HG03565 (cell line): ENCODE results near the gene FOXD4.
"Not testable (repeated sequence)": the region's sequence is repeated elsewhere in the genome, so short reads cannot be mapped to it uniquely, and the experiment has no call there.

Experiments used
- ATAC-seq: cut with Tn5 transposase; IDR thresholded peaks from one replicate; pipeline ENCODE4 v1.9.1; 2021; ENCODE audit warnings: mild to moderate bottlenecking, moderate library complexity; ENCODE audit not compliant: unreplicated experiment

The FOXD4 gene

DNA sequence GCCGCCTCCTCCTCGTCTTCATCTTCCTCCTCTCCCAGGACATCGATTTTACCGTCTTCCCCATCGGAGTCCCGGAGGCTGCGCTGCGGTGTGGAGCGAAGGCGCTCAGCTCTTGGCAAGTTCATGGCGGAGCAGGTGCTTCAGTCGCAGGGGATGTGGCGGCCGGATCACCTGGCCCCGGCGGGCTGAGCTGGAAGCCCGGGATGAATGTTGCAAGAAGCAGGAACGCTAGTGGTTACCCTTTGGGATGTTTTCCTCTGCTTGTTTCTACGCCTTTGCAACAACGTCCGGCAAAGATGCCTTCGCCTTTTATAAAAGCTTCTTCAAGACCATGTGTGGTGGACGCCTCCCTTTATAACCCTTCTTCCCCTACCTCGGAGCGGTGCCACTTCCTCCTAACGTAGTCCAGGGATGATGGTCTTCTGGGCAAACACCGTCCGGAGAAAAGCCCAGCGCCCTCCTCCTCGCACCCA, at the start of gene FOXD4:
Gene FOXD4, minus strand, starts transcription at position 423 of the 473 bp plus-strand sequence. Its CDS starts 298 bp downstream, at position 125.
- not testable (repeated sequence) for ATAC-seq

DNA sequence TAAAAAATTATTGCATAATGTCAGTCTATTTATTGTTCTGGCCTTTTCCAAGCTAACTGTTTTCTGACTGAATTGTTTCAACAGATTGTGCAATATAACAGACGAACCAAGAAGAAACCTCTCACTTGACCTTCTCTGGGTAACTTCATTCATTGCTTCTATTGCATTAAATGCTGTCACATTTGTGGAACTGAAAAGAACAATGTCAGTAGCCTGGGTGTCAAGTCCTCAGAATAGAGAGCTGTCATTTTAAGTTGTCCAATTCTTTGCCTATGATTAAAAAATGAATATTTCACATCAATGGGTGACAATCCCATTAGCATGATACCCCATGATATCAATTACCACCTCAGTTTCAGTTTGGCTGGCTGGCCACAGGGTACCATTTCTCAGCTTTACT, 41.7 kb upstream of the FOXD4 start:
- not testable (repeated sequence) for ATAC-seq

DNA sequence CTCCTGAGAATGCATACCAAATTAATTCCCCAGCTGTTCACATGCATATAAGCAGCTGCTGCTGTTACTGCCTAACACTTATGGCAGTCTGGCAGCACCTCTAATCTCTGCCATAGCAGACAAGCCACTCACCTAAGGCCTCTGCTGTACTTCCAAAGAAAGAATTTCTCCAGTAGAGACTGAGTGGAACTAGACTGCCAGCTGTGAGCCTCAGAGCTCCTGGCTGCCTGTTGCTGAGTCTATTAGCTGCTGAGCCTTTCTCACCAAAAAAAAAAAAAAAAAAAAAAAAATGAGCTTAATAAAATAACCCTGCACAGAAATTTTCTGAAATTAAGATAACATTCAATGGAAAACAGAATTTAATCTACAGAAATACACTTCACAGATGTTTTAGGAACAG, 33.0 kb upstream of the FOXD4 start:
- not testable (repeated sequence) for ATAC-seq

DNA sequence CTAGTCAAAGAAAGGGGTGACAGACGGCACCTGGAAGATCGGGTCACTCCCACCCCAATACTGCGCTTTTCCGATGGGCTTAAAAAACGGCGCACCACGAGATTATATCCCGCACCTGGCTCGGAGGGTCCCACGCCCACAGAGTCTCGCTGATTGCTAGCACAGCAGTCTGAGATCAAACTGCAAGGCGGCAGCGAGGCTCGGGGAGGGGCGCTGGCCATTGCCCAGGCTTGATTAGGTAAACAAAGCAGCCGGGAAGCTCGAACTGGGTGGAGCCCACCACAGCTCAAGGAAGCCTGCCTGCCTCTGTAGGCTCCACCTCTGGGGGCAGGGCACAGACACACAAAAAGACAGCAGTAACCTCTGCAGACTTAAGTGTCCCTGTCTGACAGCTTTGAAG, 21.7 kb upstream of the FOXD4 start:
- ATAC-seq, result not testable (repeated sequence)

DNA sequence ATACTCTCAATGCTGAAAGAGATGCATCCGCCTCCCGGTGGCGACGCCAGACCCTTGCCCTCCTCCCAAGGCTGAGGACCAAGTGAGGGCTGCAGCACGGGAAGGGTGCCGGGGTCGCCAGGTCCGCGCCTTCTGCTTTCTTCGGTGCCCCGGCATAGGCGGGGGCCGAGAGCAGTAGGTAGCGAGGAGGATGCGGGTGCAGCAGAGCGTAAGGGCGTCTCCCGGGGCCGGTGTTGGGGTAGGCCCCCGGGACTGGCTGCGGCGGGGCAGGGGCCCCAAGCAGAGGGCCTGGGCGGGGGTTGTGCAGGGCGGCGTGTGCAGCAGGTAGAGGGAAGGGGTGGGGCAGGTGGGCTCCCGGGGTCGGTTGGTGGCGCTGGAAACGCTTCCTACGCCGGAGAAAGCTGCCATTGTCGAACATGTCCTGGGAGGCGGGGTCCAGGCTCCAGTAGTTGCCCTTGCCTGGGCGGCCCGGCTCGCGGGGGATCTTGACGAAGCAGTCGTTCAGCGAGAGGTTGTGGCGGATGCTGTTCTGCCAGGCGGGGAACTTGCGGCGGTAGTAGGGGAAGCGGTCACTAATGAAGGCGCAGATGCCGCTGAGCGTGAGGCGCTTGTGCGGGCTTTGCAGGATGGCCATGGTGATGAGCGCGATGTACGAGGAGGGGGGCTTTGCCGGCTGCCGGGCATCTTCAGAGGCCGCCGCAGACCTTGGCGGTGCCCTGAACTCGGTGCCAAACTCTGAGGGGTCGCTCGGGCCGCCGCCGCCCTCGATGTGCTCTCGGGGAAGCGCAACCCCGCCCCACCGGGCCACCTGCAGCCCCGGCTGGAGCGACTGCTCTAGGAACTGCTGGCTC, 848 bp downstream of the FOXD4 start:
- not testable (repeated sequence) for ATAC-seq

DNA sequence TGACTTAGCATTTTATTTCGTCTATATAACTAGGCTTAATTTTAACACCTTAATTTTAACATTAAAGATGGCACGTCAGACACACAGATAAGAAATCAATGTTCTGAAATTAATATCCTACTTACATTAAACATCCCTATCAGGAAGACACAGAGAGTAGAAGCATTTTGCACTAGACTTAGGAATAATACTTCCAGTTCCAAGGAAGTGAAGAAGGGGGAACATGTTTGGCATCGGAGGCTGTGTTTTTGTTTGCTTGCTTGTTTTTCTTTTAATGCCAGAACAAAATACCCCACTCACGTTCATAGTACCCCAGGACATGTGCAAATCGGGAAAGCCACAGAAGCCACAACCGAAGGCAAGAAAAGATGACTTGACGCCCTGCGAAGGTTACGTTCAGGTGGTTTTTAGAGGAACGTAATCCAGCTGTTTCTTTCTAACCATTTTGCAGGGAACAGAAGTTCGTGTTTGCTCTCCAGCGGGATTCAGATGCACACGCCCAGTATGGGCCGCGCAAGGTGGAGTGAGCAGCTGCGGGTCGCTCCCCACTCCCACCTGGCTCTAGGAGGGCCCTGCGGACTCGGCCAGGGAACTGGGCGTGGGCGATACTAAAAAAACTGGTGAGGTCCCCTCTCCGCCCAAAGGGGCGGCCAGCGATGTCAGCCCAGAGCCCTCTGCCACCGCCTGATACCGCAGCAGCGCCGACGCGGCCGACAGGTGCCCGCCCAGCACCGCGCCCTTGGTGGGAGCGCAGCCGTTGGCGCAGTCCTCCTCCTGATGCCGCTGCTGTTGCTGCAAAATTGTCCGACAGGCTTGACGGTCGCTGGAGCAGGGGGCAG, 1.8 kb downstream of the FOXD4 start:
- not testable (repeated sequence) for ATAC-seq

DNA sequence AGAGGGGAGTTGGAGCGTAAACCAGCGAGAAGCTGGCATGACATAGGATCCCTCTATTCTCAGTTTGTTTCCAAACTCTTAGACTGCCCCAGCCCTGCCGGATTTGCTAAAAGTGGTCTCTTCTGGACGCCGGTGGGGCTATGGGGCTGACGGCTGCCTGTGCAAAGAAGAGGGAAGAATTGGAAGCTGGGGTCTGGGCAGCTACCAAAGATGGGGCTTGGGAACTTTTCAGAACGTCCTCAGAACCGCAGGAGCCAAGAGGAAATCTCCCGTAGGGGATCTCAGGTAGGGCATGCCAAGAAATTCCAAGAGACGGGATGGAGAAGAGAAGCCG, 3.1 kb downstream of the FOXD4 start:
- not testable (repeated sequence) for ATAC-seq

DNA sequence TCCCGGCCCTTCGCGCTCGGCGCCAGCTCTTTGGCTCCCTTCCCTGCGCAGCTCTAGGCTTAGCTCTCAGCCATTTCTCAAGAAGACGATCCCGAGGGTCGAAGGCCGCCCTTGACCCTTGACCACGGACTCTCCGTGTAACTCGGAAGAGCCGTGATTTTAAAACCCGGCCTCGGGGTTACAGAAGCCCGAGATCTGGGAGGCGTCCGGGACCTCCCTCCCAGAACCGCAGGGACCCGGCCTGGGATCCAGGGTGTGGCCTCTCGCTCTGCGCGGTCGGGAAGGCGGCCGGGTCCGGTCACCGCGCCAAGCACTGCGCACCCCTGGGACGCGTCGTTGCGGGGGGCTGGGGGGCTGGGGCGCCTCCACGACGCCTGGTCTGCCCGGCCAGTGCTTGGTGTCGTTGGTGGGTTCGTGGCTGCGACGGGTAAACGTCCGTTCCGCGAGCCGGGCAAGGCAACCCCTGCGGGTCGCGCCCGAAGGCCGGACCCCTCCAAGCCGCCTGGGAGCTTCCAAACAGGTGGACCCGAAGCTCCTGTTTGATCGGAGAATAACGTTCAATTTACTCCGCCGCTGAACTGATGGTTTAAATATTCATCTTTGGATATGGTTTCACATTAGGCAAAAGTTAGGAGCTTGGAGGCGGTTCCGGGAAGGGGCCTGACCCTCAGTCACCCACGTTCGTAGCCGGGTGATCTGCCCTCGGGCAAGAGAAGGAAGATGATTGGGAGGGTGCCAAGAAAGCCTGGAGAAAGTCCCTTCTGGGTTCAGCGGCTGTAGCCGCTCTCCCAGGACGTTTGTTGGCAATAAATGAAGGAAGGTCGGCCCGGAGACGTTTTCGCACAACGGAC, 3.7 kb downstream of the FOXD4 start:
- not testable (repeated sequence) for ATAC-seq

DNA sequence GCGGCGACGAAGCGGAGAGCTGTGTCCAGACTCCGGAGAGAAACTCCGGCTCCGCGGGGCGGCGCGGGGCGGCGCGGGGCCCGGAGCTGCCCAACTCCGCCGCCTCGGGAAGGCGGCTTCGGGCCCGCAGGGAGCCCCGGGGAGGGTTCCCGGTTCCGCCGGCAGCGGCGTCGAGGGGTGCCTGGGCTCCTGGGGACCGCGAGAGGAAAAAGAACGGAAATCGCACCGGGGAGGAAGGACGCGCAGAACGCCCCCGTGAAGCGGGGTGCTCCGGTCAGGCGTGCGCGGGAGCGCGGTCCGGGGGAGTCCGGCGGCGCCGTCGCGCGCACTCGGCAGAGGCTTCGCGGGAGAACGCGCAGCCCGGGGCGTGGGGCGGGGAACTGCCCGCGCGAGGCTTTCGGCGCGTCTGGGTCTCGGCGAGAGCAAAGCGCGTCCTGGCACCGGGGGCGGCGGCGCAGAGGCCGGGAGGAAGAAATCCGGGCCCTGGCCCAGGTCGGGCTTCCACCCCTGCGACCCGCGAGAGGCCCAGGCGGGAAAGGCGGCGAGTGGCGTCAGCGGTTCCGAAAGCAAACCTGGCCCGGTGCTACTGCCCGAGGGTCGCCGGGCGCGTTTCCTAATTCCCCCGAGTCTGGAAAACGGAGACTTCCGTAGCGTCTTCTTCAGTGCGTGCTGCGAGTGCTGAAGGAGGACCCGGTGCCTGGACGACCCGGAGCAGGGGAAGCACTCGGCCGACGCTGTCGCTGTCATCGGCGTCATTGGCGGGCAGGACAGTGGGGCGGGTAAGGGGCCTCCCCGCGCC, 4.5 kb downstream of the FOXD4 start:
- not testable (repeated sequence) for ATAC-seq

DNA sequence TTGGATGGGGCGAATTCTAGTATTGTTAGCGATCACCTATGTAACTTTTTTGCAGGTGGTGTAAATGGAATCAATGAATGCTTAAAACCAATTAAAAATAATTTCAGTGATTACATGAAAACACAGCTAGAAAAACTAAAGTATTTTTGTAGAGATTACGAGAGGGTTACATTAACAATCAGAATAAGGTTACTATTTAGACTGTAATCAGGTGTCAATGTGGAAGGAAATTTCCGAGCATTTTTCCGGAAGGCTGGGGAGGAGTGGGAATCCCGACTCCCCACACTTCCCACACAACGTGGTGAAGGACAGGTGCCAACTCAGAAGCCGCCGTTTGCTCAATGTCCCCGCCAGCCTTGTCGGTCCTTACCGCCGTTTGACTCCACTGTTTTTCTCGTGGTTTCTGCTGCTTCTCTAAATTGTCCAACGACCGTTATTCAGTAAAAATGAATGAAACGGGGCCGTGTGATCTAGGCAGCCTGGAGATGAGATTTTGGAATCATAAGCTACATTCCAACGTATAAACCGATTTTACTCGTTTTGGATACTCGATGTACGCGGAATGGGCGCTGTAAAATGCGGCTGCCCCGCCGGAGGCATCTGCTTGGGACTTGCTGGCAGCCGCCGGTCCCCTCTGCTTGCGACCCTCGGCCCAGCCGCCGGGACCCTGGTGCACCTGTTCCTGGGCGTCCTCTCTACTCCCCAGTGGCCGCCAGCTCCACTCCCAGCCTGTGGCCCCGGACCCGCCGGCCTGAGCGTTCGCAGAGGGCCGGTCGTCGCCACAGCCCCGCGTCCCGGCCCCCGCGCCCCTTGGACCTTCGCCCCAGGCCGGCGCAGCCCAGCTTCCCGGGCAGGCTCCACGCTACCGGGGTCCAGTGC, 5.4 kb downstream of the FOXD4 start:
- ATAC-seq, result not testable (repeated sequence)

DNA sequence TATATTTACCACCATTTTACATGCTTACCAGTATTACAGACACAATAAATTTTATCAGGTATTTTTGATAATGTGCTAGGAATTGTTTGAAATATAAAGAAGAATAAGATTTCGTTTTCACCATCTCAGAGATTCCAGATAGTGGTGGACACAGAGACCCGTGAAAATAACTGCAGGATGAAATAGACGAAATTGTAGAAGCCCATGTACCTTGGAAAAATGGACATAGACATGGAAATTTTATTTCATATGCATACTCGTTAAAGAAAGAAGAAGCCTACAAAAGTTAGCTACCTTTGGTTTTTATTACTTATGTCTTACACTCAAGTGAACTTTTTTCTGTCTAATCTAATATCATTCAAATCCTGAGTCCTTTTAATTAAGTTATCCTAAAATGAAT, 7.5 kb downstream of the FOXD4 start:
- not testable (repeated sequence) for ATAC-seq

DNA sequence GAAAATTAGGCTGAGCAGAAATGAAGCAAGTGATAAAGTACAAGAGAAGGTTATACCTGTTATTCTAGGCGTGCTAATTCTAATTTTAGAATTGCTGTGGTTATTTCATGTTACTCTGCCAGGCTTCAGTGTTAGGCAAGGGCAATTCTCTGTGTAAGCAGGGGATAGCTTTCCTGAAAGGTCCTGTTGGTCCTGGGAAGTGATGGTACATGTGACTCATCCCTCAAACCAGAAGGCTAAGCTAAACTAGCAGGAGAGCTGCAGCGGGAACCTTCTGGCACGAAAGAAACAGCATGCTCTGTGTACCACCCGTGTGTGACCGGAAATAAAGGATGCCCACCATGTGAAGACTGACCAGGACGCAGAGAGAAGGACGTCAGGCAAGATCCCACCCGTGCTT, 8.7 kb downstream of the FOXD4 start:
- not testable (repeated sequence) for ATAC-seq

DNA sequence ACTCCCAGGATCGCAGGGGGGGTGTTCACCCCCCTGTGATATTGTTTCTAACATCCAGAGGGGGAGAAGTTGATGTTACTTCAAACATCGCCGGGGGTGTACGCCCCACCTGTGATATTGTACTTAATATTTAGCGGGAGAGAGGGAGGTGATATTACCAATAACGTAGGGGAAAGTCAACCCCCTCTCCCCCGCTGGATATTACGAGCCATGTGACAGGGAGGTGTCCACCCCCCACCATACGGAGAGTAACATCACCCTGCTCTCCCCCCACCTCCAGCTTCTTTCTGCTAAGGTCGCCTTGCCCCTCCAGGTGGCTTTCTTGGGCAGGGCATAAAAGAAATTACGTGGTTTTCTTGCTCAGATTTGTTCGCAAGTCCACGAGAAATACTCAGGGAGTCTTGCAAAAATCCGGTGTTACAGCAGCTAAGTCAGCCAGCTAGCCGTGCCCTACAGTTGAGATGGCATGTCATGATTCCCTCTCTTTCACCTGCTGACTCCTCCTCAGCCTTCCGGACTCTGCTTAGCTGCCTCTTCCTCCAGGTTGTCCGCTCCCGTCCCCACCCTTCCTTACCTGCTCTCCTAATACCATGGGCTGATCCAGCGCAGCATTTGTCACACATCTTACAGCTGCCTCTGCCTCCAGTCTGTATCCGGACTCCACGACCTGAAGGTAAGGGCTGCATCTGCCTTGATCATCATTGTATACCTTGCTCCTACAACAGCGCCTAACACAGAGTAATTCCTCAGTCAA, 9.3 kb downstream of the FOXD4 start:
- ATAC-seq, result not testable (repeated sequence)

DNA sequence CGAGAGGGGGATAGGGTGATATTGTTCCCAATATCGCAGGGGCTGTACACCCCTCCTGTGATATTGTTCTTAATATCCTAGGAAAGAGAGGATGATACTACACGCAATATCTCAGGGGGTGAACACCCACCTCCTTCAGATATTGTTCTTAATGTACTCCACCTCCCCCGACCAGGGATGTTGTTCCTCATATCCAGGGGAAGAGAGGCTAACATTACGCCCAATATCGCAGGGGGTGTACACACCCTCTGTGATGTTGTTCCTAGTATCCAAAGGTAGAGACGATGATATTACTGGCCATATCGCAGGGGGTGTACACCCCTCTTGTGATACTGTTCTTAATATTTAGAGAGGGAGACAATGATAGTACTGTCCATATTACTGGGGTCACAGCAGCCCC, 12.2 kb downstream of the FOXD4 start:
- ATAC-seq, result not testable (repeated sequence)

DNA sequence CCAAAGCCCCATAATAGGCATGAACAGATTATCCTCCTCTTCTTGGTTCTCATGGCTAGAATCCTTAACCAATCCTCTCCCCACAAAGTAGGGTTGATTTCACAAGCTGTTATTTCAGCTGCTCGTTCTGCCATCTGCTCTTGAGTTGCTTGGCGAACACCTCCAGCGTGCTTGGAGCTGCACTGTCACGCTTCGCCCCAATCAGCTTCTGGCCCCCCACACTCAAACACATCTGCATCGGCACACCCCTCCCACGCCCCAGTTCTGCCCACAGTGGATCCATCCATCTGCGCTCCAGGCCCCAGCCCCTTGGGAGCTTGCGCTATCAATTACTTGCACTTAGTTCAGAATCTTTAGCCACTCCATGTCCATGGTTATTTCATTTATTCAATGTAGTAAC, 17.8 kb downstream of the FOXD4 start:
- not testable (repeated sequence) for ATAC-seq

DNA sequence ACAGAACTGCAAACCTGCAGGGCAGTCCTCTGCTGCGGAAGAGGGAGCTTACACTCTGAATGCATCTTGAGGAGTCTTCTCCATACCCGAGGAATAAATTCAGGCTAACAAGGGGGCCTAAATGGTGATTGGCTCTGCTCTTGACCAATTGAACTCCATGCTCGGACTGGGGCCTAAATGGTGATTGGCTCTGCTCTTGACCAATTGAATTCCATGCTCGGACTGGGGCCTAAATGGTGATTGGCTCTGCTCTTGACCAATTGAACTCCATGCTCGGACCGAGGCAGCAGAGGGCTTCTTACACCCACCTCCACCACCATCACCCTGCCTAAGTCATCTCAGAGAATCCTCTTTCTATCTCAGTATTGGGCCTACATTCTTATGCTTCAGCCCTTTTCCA, 18.4 kb downstream of the FOXD4 start:
- not testable (repeated sequence) for ATAC-seq

DNA sequence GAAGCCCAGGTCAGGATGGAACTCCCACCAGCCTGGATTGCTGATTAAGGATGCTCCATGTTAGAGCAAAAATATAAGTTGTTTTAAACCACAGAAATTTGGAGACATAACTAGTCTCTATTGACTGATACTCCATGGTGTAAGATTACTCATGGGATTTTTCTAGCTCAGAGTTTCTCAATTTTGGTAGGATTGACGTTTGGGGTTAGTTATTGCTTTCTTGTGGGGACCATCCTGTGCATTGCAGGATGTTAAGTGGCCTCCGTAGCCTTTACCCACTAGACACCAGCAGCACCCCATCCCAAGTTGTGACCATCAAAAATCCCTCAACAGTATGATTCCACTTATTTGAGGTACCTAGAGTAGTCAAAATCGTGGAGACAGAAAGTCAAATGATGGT, 19.4 kb downstream of the FOXD4 start:
- not testable (repeated sequence) for ATAC-seq

DNA sequence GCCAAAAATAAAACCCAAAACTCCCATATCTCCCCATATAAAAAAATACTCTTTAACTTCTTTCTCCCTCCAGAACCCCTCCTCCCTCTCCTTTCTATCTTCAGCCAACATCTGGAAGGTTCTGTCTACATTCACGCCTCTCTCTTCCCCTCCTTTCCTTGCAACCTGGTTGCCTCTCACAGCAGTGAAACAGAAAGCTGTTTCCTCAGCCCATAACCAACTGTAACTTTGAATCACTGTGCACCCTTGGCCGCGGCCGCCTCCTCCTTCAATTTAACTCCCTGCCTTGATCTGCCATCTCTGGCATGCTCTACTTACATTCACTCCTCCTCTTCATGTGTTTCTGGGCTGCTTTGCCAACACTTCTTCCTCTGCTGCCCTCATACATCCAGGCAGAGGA, 23.2 kb downstream of the FOXD4 start:
- not testable (repeated sequence) for ATAC-seq
